ENCODE data around the gene NCOA1.

Gene NCOA1

DNA sequence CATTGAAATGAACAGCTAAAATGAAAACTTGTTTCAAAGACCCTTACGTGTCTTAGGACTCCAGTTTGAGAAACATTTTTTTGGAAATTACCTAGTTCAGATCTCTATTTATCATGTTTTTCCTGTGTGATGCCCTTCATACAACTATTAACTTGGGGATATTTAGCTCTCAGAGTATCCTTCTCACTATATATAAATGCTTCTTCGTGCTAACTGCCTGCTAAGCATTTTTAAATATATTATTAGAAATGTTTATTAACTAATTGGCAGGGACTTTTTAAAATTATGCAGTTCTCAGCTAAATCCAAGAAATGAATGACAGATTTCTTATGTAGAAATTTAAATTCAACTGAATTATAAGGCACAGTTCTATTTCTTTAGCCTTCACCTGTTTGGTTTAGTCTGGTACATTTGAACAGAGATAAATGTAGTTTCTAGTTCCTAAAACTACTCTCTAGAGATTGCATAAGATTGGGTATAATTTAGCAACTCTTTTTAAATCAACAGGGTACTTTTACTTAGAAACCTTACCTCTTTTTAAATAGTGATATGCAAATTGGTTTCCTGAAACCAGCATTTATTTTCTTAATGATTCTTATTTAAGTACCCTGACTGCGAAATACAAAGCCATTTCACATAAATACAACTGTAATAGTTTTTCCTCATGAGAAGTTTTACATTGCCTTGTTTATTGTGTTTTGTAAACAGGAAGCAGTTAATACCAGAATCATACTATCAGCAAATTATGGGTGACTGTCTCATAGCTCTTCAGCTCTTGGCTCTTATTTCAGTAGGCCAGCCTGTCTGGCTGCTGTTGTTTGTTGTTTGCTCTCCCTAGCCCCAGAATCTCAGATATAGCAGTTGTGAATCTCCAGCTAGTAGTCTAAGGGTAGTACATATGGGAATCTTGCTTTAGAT lies 161.5 kb downstream of the NCOA1 start:
- Histone ChIP-seq H3K4me3 (ENCODE audit: severe bottlenecking) (no peak overlapping the region), H3K4me1 (ENCODE audit: insufficient read depth, poor library complexity, severe bottlenecking) (no peaks in the 10 kb centered on the region), H3K36me3 (ENCODE audit: low read depth) (no peaks in the 10 kb centered on the region), H3K27ac (ENCODE audit: poor library complexity, severe bottlenecking) (no peak overlapping the region), H3K27me3 (ENCODE audit: insufficient read depth, poor library complexity, severe bottlenecking) (no peaks in the 10 kb centered on the region), H3K9me3 (ENCODE audit: severe bottlenecking) (no peaks in the 10 kb centered on the region)
- TF ChIP-seq, protein P1, sequence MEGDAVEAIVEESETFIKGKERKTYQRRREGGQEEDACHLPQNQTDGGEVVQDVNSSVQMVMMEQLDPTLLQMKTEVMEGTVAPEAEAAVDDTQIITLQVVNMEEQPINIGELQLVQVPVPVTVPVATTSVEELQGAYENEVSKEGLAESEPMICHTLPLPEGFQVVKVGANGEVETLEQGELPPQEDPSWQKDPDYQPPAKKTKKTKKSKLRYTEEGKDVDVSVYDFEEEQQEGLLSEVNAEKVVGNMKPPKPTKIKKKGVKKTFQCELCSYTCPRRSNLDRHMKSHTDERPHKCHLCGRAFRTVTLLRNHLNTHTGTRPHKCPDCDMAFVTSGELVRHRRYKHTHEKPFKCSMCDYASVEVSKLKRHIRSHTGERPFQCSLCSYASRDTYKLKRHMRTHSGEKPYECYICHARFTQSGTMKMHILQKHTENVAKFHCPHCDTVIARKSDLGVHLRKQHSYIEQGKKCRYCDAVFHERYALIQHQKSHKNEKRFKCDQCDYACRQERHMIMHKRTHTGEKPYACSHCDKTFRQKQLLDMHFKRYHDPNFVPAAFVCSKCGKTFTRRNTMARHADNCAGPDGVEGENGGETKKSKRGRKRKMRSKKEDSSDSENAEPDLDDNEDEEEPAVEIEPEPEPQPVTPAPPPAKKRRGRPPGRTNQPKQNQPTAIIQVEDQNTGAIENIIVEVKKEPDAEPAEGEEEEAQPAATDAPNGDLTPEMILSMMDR (IDR thresholded peaks at IDR 0.05; ENCODE audit: poor library complexity, severe bottlenecking), result no peak
- no peak for DNase-seq (ENCODE audit: low spot score)
- no peak for ATAC-seq (ENCODE audit: low read depth)

DNA sequence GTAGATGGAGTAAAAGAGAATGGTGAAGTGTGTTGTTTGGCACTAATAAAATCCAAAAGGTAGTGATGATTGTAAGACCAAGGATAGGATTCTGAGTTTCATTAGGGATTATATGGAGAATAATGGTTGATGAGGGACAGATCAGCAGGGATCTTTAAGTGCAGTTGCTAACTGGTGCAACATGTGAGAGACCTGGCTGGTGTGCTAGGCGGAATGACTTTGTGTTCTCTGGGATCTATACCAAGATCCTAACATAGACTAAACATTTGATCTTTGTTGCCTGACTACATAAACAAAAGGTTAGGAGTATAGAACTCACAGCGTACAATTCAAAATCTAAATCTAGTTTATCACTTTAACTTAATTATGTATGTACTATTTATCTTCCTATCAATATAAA lies 166.8 kb downstream of the NCOA1 start:
- DNase-seq (ENCODE audit: low spot score) (no peak), ATAC-seq (ENCODE audit: low read depth) (no peak)
- H3K9me3 ChIP-seq (ENCODE audit: severe bottlenecking), result no peaks in the 10 kb centered on the region
- H3K27ac ChIP-seq (ENCODE audit: poor library complexity, severe bottlenecking), result no peak overlapping the region
- no peaks in the 10 kb centered on the region for H3K4me1 ChIP-seq (ENCODE audit: insufficient read depth, poor library complexity, severe bottlenecking)
- TF ChIP-seq, protein P1 (IDR thresholded peaks at IDR 0.05; ENCODE audit: poor library complexity, severe bottlenecking), result no peak
- H3K4me3 ChIP-seq (ENCODE audit: severe bottlenecking), result no peak overlapping the region
- H3K27me3 ChIP-seq (ENCODE audit: insufficient read depth, poor library complexity, severe bottlenecking), result no peaks in the 10 kb centered on the region
- H3K36me3 ChIP-seq (ENCODE audit: low read depth), result no peaks in the 10 kb centered on the region

DNA sequence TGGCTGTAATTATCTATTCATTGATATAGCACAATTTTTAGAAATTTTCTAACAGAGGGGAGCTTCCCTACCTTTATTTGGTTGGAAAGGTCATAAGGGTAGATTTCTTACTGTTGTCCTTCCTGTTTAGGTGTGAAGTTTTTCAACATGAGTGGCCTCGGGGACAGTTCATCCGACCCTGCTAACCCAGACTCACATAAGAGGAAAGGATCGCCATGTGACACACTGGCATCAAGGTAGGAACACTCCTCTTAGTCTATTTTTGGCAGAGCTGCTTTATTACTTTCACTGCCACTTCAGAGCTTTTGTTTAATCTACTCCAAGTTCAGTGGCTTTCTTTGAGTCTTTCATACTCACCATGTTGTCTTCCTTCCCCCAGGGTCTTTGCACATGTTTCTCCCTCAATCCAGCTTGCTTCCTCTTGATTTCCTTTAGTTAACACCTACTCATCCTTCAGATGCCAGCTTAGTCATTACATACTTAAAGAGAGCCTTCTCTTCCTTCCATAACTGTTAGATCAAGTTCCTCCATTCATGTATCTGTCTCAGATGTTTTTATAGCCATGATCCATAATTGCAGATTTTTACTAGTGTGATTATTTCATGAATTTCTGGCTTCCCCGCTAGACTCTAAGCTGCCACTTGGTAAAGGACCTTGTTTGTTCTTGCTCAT lies 167.6 kb downstream of the NCOA1 start:
- no peak for DNase-seq (ENCODE audit: low spot score)
- H3K9me3 ChIP-seq (ENCODE audit: severe bottlenecking), result no peaks in the 10 kb centered on the region
- no peaks in the 10 kb centered on the region for H3K4me1 ChIP-seq (ENCODE audit: insufficient read depth, poor library complexity, severe bottlenecking)
- TF ChIP-seq, protein P1 (IDR thresholded peaks at IDR 0.05; ENCODE audit: poor library complexity, severe bottlenecking), result no peak
- H3K4me3 ChIP-seq (ENCODE audit: severe bottlenecking), result no peak overlapping the region
- H3K36me3 ChIP-seq (ENCODE audit: low read depth), result no peaks in the 10 kb centered on the region
- no peak overlapping the region for H3K27ac ChIP-seq (ENCODE audit: poor library complexity, severe bottlenecking)
- ATAC-seq (ENCODE audit: low read depth), result no peak
- H3K27me3 ChIP-seq (ENCODE audit: insufficient read depth, poor library complexity, severe bottlenecking), result no peaks in the 10 kb centered on the region

DNA sequence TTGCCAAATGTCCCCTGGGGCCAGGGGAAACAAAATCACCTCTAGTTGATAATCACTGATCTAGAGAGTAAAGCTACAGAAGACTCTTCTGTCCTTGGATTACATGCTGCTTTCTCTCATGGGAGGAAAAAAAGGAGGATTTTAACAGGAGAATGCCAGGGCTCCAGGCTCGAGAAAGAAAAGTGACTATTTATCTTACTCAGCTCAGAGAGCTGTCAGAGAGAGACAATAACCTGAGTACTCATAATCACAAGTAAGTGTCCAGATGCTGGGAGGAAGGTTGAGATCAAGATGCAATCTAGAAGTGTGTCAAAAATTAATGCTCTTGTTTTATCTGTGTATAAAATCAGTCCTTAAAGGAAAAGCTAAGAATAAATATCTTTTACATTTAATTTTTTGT lies 168.8 kb downstream of the NCOA1 start:
- no peak overlapping the region for H3K4me3 ChIP-seq (ENCODE audit: severe bottlenecking)
- no peak for DNase-seq (ENCODE audit: low spot score)
- no peak overlapping the region for H3K27ac ChIP-seq (ENCODE audit: poor library complexity, severe bottlenecking)
- no peaks in the 10 kb centered on the region for H3K36me3 ChIP-seq (ENCODE audit: low read depth)
- H3K27me3 ChIP-seq (ENCODE audit: insufficient read depth, poor library complexity, severe bottlenecking), result no peaks in the 10 kb centered on the region
- TF ChIP-seq, protein P1 (IDR thresholded peaks at IDR 0.05; ENCODE audit: poor library complexity, severe bottlenecking), result no peak
- no peaks in the 10 kb centered on the region for H3K4me1 ChIP-seq (ENCODE audit: insufficient read depth, poor library complexity, severe bottlenecking)
- H3K9me3 ChIP-seq (ENCODE audit: severe bottlenecking), result no peaks in the 10 kb centered on the region
- no peak for ATAC-seq (ENCODE audit: low read depth)

Data from RWPE2 (cell line).